Activated CD4-positive, alpha-beta T cell treated with anti-CD3 and anti-CD28 coated beads, Interleukin-2, Interleukin-6, amounts not matched to agents 100 ng/mL and 50 ng/mL, durations not matched to agents 16 hours and 8 hours (primary cell): ENCODE data around the gene RARB.

Experiments
- DNase-seq: peaks from one replicate; pipeline ENCODE4 v3.0.0-alpha.2; 2020

The RARB gene

GRCh38 chr3:25448750-25449692 lies 21.0 kb downstream of the RARB start:
- no peak for DNase-seq

GRCh38 chr3:25449857-25450256 lies 21.8 kb downstream of the RARB start:
- DNase-seq: no peak

- no peak for DNase-seq
Observed at GRCh38 chr3:25452192-25452591, 24.1 kb downstream of the RARB start.

- DNase-seq: no peak
Observed at GRCh38 chr3:25452740-25453139, 24.7 kb downstream of the RARB start.

GRCh38 chr3:25453619-25454004 lies 25.5 kb downstream of the RARB start:
- DNase-seq: no peak

DNA sequence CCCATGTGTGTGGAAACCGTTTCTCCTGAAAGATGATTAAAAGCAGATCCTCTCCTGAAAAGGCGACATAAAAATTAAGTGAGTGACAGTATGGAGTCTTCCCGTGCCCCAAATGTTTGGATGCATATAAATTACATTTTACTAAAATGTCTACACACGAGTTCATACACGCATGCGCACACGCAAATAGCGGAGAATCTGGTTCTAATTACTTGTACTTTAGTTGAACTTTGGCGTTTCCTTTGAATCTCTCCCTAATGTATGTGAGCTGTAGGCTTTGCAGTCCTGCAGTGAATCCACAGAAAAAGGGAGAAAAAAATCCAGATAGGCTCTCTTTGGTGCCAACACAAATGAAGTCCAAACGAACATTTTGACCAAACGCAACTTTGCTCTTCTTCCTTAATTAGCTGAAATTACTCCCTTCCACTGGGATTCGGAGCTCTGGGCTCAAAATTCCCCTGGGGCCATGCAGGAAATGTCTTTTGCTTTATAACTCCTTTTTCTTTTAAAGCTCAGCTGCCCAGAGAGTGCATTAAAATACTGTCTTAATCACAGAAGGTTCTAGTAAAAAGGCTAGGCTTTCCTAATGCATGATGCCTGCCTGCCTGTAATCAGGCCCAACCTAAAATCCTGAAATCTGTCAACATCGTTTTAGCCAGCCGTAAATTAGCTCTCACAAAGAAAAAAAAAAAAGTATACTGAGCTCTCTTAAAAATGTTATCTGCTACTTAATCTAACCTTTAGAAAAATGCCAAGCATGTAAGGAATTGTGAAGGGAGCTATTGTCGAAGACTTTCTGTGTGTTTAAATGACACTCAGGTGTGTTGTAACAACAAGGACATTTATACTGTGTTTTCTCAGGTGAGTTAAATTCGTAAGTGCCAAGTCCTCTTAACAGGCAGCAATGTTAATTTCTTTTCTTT lies 26.2 kb downstream of the RARB start:
- no peak for DNase-seq

DNA sequence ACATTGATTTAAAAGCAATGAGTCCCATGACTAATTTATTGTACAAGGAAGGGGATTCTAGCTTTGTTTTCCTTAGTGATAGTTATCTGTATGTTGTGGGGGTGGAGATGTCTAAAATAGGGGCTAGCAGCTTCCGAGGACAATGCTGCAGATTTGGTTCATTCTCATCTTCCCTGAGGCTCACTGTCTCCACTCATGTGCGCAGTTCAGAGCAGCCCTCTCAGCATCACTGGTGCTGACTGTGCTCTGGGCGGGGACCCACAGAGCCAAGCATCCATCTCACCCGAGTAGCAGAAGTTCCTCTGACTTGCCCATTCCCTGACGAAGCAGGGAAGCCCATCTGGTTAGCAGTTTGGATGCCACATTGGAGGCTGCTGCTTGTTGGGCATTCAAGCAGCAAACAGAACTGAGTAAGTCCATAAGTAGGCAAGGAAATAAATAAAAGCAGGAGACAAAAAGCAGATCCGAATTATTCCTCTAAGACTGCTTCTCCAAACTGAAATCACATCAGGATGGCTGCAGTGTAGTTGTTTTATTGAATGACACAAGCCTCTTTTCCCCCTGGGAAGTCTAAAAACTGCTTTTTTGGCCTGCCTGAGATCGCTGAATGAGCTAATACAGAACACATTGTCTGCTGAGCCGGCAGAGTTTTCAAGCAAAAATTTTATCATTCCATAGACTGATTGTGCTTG lies 27.5 kb downstream of the RARB start:
- DNase-seq: no peak

GRCh38 chr3:25456723-25457670 lies 28.9 kb downstream of the RARB start:
- no peak for DNase-seq

DNA sequence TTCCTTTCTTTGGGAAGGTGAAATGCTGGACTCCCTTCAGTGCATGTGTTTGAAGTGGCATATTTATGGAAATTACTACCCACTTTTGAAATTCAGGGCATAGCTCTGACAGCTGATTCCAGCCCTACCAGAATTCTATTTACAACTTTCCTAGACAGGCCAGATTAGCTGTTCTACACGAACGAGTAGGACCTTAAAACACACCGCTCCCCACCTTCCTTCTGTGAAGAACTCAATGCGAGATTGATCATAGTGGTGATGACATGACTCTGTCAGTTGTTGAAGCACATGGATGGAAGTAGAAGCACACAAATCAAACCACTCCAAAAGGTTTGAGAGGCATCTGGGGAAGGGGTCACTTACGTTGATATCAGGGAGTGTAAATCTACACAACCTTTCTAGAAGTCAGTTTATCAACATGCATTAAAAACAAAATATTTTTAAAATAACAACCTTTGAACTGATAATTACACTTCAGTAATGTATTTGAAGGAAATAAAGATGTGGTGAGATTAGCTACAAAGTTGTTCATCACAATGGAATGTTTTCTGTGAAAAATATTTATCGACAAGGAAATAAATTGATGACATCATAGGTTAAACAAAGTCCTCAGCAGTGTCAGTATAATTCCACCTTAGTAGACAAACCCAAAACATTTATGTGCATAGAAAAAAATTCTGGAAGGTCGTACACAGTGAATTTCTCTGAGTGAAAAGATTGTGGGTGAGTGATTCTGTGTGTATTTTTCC lies 29.8 kb downstream of the RARB start:
- DNase-seq: no peak

DNA sequence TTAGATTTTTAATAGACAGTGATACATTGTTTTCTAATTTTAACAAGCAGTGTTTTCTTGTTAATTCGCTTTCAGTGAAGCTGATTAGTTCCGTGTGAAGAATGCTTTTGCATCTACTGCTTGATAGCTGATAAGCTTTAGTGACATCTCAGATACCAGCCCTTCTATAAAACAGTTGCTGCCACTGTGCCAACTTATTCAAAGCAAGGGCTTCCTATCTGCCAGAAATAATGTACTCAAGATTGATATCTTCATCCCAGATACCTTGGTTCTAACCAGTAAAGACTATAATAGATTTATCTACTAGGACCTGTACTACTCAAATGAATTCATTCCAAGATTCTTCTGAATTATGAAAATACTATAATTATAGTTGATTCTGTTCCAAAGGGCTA lies 30.4 kb downstream of the RARB start:
- DNase-seq: no peak

DNA sequence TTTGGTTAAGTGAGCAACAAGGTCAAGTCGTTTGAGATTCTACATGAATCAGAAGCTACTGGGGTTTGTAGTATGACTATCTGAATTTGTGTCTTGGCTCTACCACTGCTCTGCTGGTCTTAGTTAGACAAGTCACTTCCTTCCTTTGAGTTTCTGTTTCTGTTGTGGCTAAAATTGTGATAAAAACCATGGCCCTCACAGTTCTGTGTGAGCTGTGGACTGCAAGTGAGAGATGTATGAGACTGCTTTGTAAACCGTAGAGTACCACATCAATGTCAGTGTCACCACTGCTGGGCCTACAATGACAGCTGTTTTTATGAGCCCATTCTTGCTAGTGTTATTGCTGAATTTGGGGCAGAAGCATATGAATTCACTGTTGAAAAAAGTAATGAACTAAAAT lies 32.7 kb downstream of the RARB start:
- DNase-seq: peak; percentile 19

DNA sequence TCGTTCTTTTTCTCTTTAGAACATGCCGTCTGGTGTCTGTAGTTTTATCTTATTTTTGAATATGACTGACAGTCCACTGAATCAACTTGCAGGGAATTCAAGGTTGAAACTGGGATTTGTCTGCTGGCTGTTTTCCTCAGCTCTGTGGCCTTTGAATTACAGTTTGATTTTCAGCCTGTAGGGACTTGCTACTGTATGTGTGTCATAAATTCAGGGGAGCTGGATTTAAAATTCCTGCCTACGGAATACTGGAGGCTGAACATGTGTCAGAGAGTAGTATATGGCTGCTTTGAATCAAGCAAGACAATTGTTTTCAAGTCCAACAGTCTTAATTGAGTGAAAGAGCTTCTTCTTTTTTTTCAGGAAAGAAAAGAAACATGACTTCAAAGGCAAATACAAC lies 33.9 kb downstream of the RARB start:
- DNase-seq: no peak

DNA sequence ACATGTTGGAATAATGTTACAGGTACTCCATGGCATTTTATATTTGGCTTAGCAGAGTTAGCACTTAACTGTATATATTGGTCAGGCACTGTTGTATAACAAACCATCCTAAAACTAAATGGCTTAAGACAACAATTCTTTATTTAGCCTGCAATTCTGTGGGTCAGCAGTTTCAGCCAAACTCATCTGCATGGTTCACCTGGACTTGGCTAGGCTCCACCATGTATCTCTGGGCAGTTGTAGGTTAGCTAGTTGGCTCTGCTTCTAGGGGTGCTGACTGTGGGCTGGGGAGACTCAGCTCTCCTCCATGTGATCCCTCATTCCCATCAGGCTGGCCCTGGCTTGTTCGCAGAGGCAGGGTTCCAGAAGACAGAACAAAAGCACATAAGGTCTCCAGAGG lies 34.4 kb downstream of the RARB start:
- DNase-seq: no peak

DNA sequence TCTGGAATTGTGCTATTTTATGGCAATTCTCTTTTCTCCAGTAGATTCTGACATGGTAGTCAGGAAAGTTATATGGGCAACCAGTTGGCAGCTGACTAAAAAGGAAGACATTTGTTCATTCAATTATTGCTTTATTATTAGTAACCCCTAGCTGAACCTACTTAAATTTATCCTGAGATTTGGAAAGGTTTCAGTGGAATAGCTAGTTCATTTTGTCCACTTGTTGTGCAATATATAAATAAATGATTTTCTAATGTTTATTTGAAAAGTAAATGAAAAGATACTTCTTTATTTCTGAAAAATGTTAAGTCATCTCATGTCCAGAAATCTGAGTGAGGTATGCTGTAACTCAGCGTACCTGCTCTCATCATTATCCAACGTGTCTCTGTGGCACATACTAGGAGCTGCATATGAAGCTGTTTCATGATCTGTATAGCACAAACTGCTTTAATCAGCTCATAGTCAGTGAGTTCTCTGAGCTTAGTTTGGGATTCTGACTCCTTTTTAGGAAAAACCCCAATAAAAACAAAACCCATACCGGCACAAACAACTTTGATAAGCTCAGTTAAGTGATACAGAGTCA lies 35.9 kb downstream of the RARB start:
- DNase-seq: no peak

DNA sequence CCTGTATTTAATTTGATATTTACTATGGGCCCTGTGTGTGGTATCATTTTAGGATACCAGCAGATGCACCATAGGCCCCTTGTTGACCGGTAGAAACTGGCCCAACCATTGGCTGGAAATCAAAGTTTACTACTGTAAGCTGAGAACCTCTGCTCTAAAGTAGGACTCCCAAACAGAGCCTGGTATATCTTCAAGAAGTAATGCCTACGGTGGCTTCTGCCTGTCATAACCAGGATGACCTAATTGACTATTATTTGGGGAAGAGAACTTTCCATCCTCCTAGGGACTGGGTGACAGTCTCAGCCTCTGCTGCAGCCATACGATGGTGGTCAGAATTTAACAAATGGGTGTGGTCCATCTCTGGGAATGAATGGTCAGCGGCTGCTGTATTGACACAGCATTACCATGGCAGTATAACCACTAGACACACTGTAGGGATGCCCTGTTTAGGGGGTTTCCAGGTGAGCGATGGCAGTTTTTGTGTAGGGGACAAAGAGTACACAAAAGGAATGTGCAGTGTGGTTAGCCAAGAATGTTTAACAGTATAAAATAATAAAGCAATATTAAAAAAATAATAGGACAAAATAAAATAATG lies 37.3 kb downstream of the RARB start:
- DNase-seq: no peak

GRCh38 chr3:25468866-25469319 lies 40.8 kb downstream of the RARB start:
- DNase-seq: no peak

- no peak for DNase-seq
Observed at GRCh38 chr3:25469558-25469957, 41.5 kb downstream of the RARB start.

DNA sequence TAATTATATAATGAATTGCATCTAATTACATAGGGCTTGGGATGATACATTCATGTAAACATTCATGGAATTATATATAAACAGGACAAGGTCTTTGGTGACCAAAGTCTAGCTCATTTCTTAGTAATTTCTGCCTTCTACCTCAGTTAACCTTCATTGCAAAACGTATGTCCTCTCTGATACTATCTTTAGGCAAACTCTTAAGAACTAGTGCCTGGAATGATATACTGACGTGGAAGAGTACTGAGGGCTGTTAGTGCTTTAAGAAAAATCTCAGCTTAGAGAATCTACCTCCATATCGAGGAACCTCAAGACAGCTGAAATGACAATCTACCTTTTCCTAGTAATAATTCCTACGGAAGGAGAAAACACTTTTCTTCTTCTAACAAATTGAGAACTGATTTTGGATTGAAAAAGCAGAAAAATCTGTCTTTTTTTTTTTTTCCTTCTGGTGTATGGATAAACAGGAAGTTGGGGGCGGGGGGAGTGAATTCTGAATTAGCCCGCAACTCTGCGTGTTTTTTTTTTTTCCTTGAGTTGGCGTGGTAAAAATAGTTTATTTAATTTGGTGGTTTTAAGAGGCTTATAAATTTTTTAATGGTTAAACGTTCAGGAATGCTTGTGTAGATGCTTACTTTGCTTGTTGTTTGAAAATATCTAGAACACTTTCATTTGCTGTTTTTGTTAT lies 43.2 kb downstream of the RARB start:
- no peak for DNase-seq

- DNase-seq: no peak
Observed at GRCh38 chr3:25472153-25472552, 44.1 kb downstream of the RARB start.

DNA sequence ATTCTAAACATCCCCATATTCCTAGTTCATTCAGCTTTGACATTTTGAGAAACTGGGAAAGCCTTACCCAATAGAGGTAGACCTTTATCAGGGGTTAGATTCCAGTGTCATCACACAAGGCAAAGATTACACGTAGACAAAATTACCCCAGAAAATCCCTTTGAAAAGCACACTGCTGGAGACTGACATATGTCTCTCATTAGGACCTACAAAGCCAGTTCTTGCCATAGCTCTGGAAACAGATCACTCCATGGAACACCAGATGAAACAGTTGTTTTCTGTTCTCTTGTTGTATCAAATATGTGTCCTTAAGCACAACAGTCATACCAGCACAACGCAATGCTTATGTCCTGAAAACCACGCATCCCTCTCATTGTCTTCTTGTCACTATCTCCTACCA lies 44.7 kb downstream of the RARB start:
- DNase-seq: no peak
